Naive thymus-derived CD4-positive, alpha-beta T cell (primary cell): ENCODE results near the gene GPR3. TPM values are rescaled to one million over a fixed set of nuclear protein-coding genes. Genes with fewer than 3 reads are reported as not detected.

ENCODE experiments used
- ATAC-seq: fragments of 150-1000 bp; cut with Tn5 transposase; 2 replicates; pipeline ENCODE4 v1.10.0; 2021; ENCODE audit warnings: mild to moderate bottlenecking, moderate library complexity
- CTCF ChIA-PET: fragments of 350-600 bp; sonication (Branson Sonifier 250); formaldehyde crosslinking; loops from one replicate; lab custom pipeline; 2021; ENCODE audit warnings: antibody characterized with exemption; lab: Charles Lee
- POLR2A ChIA-PET: fragments of 350-600 bp; sonication (Branson Sonifier 250); formaldehyde crosslinking; loops from one replicate; lab custom pipeline; 2021; ENCODE audit warnings: antibody characterized with exemption, inconsistent platforms; lab: Charles Lee
- DNase-seq, 9 donors: peaks; one replicate each; pipeline versions ENCODE4 v3.0.0 to v3.0.0-alpha.2; 2020 to 2022; ENCODE audit warnings: mixed read lengths in 1 of 9
- H3K27ac ChIP-seq: one replicate; pipeline ENCODE4 v1.7.0; 2013; ENCODE audit warnings: mild to moderate bottlenecking, low read depth, low read length, moderate library complexity
- H3K27me3 ChIP-seq, 2 donors: one replicate each; pipeline ENCODE4 v1.7.0; 2013; ENCODE audit warnings: low read length in 2 of 2, mild to moderate bottlenecking in 2 of 2, moderate library complexity in 2 of 2; ENCODE audit not compliant: control insufficient read depth in 2 of 2, insufficient read depth in 2 of 2
- H3K36me3 ChIP-seq, 3 experiments: 1 replicate in 2 of 3; 2 replicates in 1 of 3; pipeline ENCODE4 v1.7.0; 2013; ENCODE audit warnings: low read length in 3 of 3, mild to moderate bottlenecking in 3 of 3, moderate library complexity in 1 of 3; ENCODE audit not compliant: insufficient read depth in 3 of 3, control insufficient read depth in 2 of 3
- H3K4me1 ChIP-seq, 2 donors: one replicate each; pipeline ENCODE4 v1.7.0; 2013; ENCODE audit warnings: low read length in 2 of 2, mild to moderate bottlenecking in 2 of 2, moderate library complexity in 1 of 2; ENCODE audit not compliant: control insufficient read depth in 2 of 2, insufficient read depth in 2 of 2
- H3K4me3 ChIP-seq: 2 replicates; pipeline ENCODE4 v1.7.0; 2013; ENCODE audit warnings: mild to moderate bottlenecking, low read length
- H3K9me3 ChIP-seq, 3 experiments: 1 replicate in 2 of 3; 2 replicates in 1 of 3; pipeline ENCODE4 v1.7.0; 2013; ENCODE audit warnings: low read length in 3 of 3; ENCODE audit not compliant: control insufficient read depth in 2 of 3
- H3K27ac Mint-ChIP-seq, 9 donors: one replicate each; pipeline ENCODE4 v1.8.0; 2020 to 2022; ENCODE audit warnings: mixed read lengths in 9 of 9, mild to moderate bottlenecking in 8 of 9, moderate library complexity in 5 of 9, inconsistent platforms in 2 of 9
- H3K27me3 Mint-ChIP-seq, 5 donors: one replicate each; pipeline ENCODE4 v1.8.0; 2021 to 2022; ENCODE audit warnings: mixed read lengths in 5 of 5, mild to moderate bottlenecking in 1 of 5
- H3K36me3 Mint-ChIP-seq, 5 donors: one replicate each; pipeline ENCODE4 v1.8.0; 2020 to 2022; ENCODE audit warnings: mixed read lengths in 5 of 5, mild to moderate bottlenecking in 3 of 5, inconsistent platforms in 1 of 5
- H3K4me1 Mint-ChIP-seq, 7 donors: one replicate each; pipeline ENCODE4 v1.8.0; 2020 to 2022; ENCODE audit warnings: mixed read lengths in 7 of 7, mild to moderate bottlenecking in 3 of 7, inconsistent platforms in 1 of 7
- H3K4me3 Mint-ChIP-seq, 10 donors: one replicate each; pipeline ENCODE4 v1.8.0; 2020 to 2022; ENCODE audit warnings: mild to moderate bottlenecking in 10 of 10, mixed read lengths in 10 of 10, moderate library complexity in 6 of 10, inconsistent platforms in 2 of 10
- H3K9me3 Mint-ChIP-seq, 11 donors: one replicate each; pipeline ENCODE4 v1.8.0; 2020 to 2022; ENCODE audit warnings: mixed read lengths in 11 of 11, mild to moderate bottlenecking in 4 of 11, inconsistent platforms in 1 of 11, moderate library complexity in 1 of 11
- intact Hi-C, 2 donors: fragments of 100-400 bp; cut with micrococcal nuclease; formaldehyde crosslinking; loops; one replicate each; pipeline ENCODE4 v1.15.1; 2023
- polyA plus RNA-seq, 2 donors: library from polyadenylated mRNA; unstranded; fragments of 300-500 nt; fragmentation: Illumina TruSeq; gene quantifications; one replicate each; pipeline ENCODE4 v1.2.3, GENCODE V29; 2021
- total RNA-seq, 6 experiments: library from RNA in 5 of 6; stranded (reverse) in 5 of 6; gene quantifications; 1 replicate in 5 of 6; 2 replicates in 1 of 6; pipeline ENCODE4 v1.2.3 and lab custom pipeline; 2021 to 2026

Gene GPR3
- total and polyA plus RNA-seq, 7 experiments from 2014 or later = 0.09 to 0.93 (median 0.24) TPM; not detected in 2

GRCh38 chr1:27399251-27400025 is 7.0 kb downstream of the GPR3 start:
- Histone ChIP-seq H3K36me3 (no peaks in the 10 kb centered on the region), H3K27me3 (no peaks in the 10 kb centered on the region), H3K27ac (no peak overlapping the region), H3K4me1 (peaks cover 0 to 23% of the 10 kb centered on the region in 2 donors), H3K9me3 (no peaks in the 10 kb centered on the region), H3K4me3 (no peak overlapping the region)
- Mint-ChIP-seq H3K4me1 (peaks cover 10 to 47% (median 31%) of the 10 kb centered on the region in 7 donors), H3K4me3 (no peak overlapping the region), H3K27ac (peak overlapping the region in 7 of 9 donors; percentile 9 to 81 (median 72)), H3K9me3 (no peaks in the 10 kb centered on the region), H3K36me3 (no peaks in the 10 kb centered on the region), H3K27me3 (no peaks in the 10 kb centered on the region)
- DNase-seq = no peak
- ChIA-PET CTCF (interaction anchor here (0.6 to 7.8 kb wide), 6 partner anchors 17 to 264 kb away, joined by 3 to 184 read pairs (median 4); no protein-coding TSS in a partner anchor), POLR2A (interaction anchor here (0.9 to 1.3 kb wide), 2 partner anchors 14 to 206 kb away, joined by 3 to 4 read pairs; no protein-coding TSS in a partner anchor)
- intact Hi-C loops = loop anchor here (5.0 to 10.0 kb wide), 2 partner anchors 297 to 355 kb away; no protein-coding TSS in a partner anchor
- no peak for ATAC-seq

DNA sequence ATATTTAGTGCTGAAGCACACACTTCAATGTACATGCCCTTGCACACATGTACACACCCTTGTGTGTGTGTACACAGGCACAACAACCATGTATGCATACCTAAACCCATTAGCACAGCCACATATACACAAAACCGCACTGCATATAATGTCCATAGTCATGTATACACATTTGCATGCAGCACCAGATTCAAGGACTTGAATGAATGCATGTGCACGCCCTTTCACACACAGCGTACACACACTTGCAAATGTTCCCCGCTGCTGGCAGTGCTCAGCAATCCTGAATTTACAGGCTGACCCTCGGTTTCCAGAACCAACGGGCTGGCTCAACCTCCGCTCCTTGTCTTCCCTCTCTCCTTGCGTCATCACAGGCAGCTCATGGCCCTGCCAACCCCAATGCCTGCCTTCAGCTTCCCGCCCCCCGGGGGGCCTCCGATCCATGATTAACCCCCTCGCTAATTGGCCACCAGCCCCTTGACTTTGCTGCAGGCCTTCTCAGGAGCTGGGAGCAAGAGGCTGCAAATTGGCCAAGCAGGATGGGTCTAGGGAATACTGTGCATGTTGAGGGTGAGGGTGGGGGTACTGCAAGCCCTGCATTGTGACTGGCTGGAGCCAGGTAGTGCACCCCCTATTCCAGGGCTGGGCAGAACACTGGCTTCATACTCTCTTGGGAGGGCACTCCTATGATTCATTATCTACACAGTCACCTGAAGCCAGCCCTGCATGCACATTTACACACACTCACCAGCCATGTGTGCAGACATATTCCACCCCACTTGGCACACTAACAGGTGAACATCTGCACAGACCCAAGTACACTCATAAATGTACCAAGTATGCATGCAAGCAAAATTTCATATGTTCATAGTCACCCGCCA is 7.9 kb downstream of the GPR3 start:
- ChIA-PET CTCF (interaction anchor here (1.0 to 7.8 kb wide), 6 partner anchors 90 to 271 kb away, joined by 4 to 184 read pairs (median 4); partner anchors contain the start of gene WASF2), POLR2A (interaction anchor here (1.3 kb wide), 1 partner anchor 13 kb away, joined by 4 read pairs; no protein-coding TSS in a partner anchor)
- Mint-ChIP-seq H3K27ac (peak overlapping the region in 7 of 9 donors; percentile 6 to 67 (median 57)), H3K4me3 (peak overlapping the region in 2 of 10 donors; percentile 19 to 35), H3K9me3 (no peaks in the 10 kb centered on the region), H3K4me1 (peaks cover 10 to 39% (median 33%) of the 10 kb centered on the region in 7 donors), H3K36me3 (no peaks in the 10 kb centered on the region), H3K27me3 (no peaks in the 10 kb centered on the region)
- Histone ChIP-seq H3K36me3 (peaks cover 0 to 6% (median 0%) of the 10 kb centered on the region in 3 experiments), H3K9me3 (no peaks in the 10 kb centered on the region), H3K27me3 (no peaks in the 10 kb centered on the region), H3K4me1 (peaks cover 0 to 20% of the 10 kb centered on the region in 2 donors), H3K27ac (no peak overlapping the region), H3K4me3 (no peak overlapping the region)
- intact Hi-C loops = no loop called here
- no peak for ATAC-seq
- DNase-seq = no peak

DNA sequence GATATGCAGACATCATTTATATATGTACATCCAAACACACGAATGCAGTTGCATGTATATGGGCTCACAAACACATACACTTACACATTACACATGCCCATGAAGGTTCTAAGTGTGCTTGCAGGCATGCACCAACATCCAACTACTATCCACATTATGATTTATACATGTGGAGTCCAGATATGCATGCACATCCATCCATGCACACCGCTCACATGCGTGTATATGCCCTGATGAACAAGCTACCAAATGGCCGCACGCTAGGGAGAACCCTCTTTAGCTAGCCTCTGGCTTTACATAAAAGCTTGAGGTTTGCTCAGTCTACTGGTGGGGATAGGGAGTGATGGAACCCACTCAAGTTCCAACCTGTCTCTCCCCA is 8.5 kb downstream of the GPR3 start:
- Mint-ChIP-seq H3K36me3 (no peaks in the 10 kb centered on the region), H3K4me1 (peaks cover 10 to 38% (median 33%) of the 10 kb centered on the region in 7 donors), H3K27me3 (no peaks in the 10 kb centered on the region), H3K4me3 (no peak overlapping the region), H3K27ac (peak overlapping the region in 4 of 9 donors; percentile 6 to 67 (median 33)), H3K9me3 (no peaks in the 10 kb centered on the region)
- no peak for ATAC-seq
- Histone ChIP-seq H3K36me3 (peaks cover 0 to 6% (median 0%) of the 10 kb centered on the region in 3 experiments), H3K4me3 (no peak overlapping the region), H3K9me3 (no peaks in the 10 kb centered on the region), H3K27ac (no peak overlapping the region), H3K4me1 (peaks cover 0 to 17% of the 10 kb centered on the region in 2 donors), H3K27me3 (no peaks in the 10 kb centered on the region)
- intact Hi-C loops = no loop called here
- CTCF ChIA-PET = interaction anchor here (1.0 to 3.0 kb wide), 8 partner anchors 13 to 270 kb away, joined by 4 to 23 read pairs (median 6); partner anchors contain the start of genes AHDC1 and WASF2
- POLR2A ChIA-PET = interaction anchor here (0.6 to 1.0 kb wide), 2 partner anchors 26 to 101 kb away, joined by 3 to 5 read pairs; no protein-coding TSS in a partner anchor
- DNase-seq = no peak

DNA sequence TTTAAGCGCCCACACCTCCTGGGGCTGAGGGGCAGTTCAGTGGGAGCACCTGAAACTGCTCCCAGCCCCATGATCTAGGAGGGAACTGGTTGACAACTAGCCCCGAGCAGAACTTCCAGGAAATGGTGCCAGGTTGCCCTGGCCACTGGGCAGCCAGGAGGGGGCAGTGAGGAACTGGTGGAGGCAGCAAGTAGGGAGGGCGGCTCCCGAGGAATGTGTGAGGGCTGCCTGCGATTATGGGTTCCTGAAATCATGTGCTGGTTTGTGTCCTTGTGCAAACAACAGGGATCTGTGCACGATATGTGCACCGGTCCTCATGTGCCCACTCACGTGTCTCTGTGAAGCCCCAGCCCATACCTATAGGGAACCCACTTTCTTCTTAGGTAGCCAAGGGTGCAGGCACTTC is 9.9 kb downstream of the GPR3 start:
- no peaks in the 10 kb centered on the region for H3K9me3 Mint-ChIP-seq
- H3K36me3 Mint-ChIP-seq = peaks cover 0 to 5% (median 2%) of the 10 kb centered on the region in 5 donors
- H3K27me3 ChIP-seq = no peaks in the 10 kb centered on the region
- peaks cover 10 to 40% (median 33%) of the 10 kb centered on the region in 7 donors for H3K4me1 Mint-ChIP-seq
- DNase-seq (no peak), ATAC-seq (peak; percentile 44)
- peak overlapping the region; percentile 48 for H3K27ac ChIP-seq
- CTCF ChIA-PET = interaction anchor here (0.6 to 3.3 kb wide), 20 partner anchors 7 to 505 kb away, joined by 3 to 23 read pairs (median 4); partner anchors contain the start of genes AHDC1 and WASF2
- H3K9me3 ChIP-seq = no peaks in the 10 kb centered on the region
- no peaks in the 10 kb centered on the region for H3K27me3 Mint-ChIP-seq
- intact Hi-C loops = loop anchor here in 1 of 2 donors (1.0 kb wide), 1 partner anchor 261 kb away; no protein-coding TSS in a partner anchor
- peak overlapping the region in 7 of 9 donors; percentile 36 to 95 (median 87) for H3K27ac Mint-ChIP-seq
- H3K36me3 ChIP-seq = peaks cover 0 to 17% (median 0%) of the 10 kb centered on the region in 3 experiments
- no peak overlapping the region for H3K4me3 ChIP-seq
- H3K4me3 Mint-ChIP-seq = no peak overlapping the region
- POLR2A ChIA-PET = interaction anchor here (0.5 to 1.7 kb wide), 8 partner anchors 13 to 259 kb away, joined by 3 to 9 read pairs (median 4); partner anchors contain the start of gene AHDC1
- H3K4me1 ChIP-seq = peaks cover 0 to 17% of the 10 kb centered on the region in 2 donors

- no peaks in the 10 kb centered on the region for H3K27me3 ChIP-seq
- peaks cover 11 to 42% (median 33%) of the 10 kb centered on the region in 7 donors for H3K4me1 Mint-ChIP-seq
- POLR2A ChIA-PET = interaction anchor here (0.5 to 1.7 kb wide), 8 partner anchors 12 to 237 kb away, joined by 3 to 6 read pairs (median 4); partner anchors contain the start of gene AHDC1
- H3K27me3 Mint-ChIP-seq = no peaks in the 10 kb centered on the region
- H3K36me3 Mint-ChIP-seq = peaks cover 0 to 10% (median 5%) of the 10 kb centered on the region in 5 donors
- H3K36me3 ChIP-seq = peaks cover 3 to 25% (median 7%) of the 10 kb centered on the region in 3 experiments
- peaks cover 0 to 17% of the 10 kb centered on the region in 2 donors for H3K4me1 ChIP-seq
- peak overlapping the region; percentile 29 to 95 (median 87) for H3K27ac Mint-ChIP-seq
- no peak overlapping the region for H3K4me3 ChIP-seq
- H3K27ac ChIP-seq = peak overlapping the region; percentile 48
- intact Hi-C loops = loop anchor here (1.0 kb wide), 3 partner anchors 120 to 203 kb away; no protein-coding TSS in a partner anchor
- ATAC-seq (peak; percentile 75), DNase-seq (peak in 6 of 9 donors; percentile 44 to 62 (median 50))
- peak overlapping the region in 9 of 10 donors; percentile 16 to 68 (median 48) for H3K4me3 Mint-ChIP-seq
- CTCF ChIA-PET = interaction anchor here (0.5 to 3.3 kb wide), 20 partner anchors 8 to 506 kb away, joined by 3 to 23 read pairs (median 4); partner anchors contain the start of genes AHDC1 and WASF2
- no peaks in the 10 kb centered on the region for H3K9me3 ChIP-seq
- H3K9me3 Mint-ChIP-seq = peaks cover 0 to 1% (median 0%) of the 10 kb centered on the region in 11 donors
Measured at GRCh38 chr1:27403065-27403726, 10.8 kb downstream of the GPR3 start.
